IPS-20b (cell line): ENCODE results near the gene DAPP1.

Source experiments
- H3K27ac ChIP-seq: one replicate; pipeline ENCODE4 v1.5.1; 2013; ENCODE audit warnings: low read length
- H3K27me3 ChIP-seq: 2 replicates; pipeline ENCODE4 v1.6.1; 2013; ENCODE audit warnings: mild to moderate bottlenecking, low read length, inconsistent platforms; ENCODE audit not compliant: insufficient read depth
- H3K36me3 ChIP-seq: 2 replicates; pipeline ENCODE4 v1.6.1; 2013; ENCODE audit warnings: low read depth, mild to moderate bottlenecking, inconsistent platforms, low read length, moderate library complexity; ENCODE audit not compliant: insufficient read depth
- H3K4me1 ChIP-seq: 2 replicates; pipeline ENCODE4 v1.6.1; 2013; ENCODE audit warnings: mild to moderate bottlenecking, control low read depth, inconsistent platforms, low read length, moderate library complexity; ENCODE audit not compliant: insufficient read depth
- H3K4me3 ChIP-seq: 2 replicates; pipeline ENCODE4 v1.5.1; 2013; ENCODE audit warnings: mild to moderate bottlenecking, low read length, inconsistent platforms
- H3K9ac ChIP-seq: 2 replicates; pipeline ENCODE4 v1.6.1; 2013; ENCODE audit warnings: low read depth, mild to moderate bottlenecking, inconsistent platforms, low read length, moderate library complexity
- H3K9me3 ChIP-seq: 2 replicates; pipeline ENCODE4 v1.6.1; 2013; ENCODE audit warnings: mild to moderate bottlenecking, low read depth, low read length, inconsistent platforms; ENCODE audit not compliant: insufficient read depth

Gene DAPP1

GRCh38 chr4:99844048-99844447, 27.4 kb downstream of the DAPP1 start:
- no peaks in the 10 kb centered on the region for H3K4me1 ChIP-seq
- no peak overlapping the region for H3K9ac ChIP-seq
- no peaks in the 10 kb centered on the region for H3K36me3 ChIP-seq
- no peak overlapping the region for H3K27ac ChIP-seq
- H3K27me3 ChIP-seq, result no peaks in the 10 kb centered on the region
- no peaks in the 10 kb centered on the region for H3K9me3 ChIP-seq
- H3K4me3 ChIP-seq, result no peak overlapping the region

GRCh38 chr4:99845179-99845578, 28.6 kb downstream of the DAPP1 start:
- H3K4me1 ChIP-seq, result no peaks in the 10 kb centered on the region
- H3K9ac ChIP-seq, result no peak overlapping the region
- no peak overlapping the region for H3K4me3 ChIP-seq
- no peaks in the 10 kb centered on the region for H3K9me3 ChIP-seq
- no peaks in the 10 kb centered on the region for H3K36me3 ChIP-seq
- no peak overlapping the region for H3K27ac ChIP-seq
- no peaks in the 10 kb centered on the region for H3K27me3 ChIP-seq

- H3K4me3 ChIP-seq, result no peak overlapping the region
- H3K9ac ChIP-seq, result no peak overlapping the region
- no peaks in the 10 kb centered on the region for H3K36me3 ChIP-seq
- no peak overlapping the region for H3K27ac ChIP-seq
- no peaks in the 10 kb centered on the region for H3K4me1 ChIP-seq
- H3K9me3 ChIP-seq, result no peaks in the 10 kb centered on the region
- no peaks in the 10 kb centered on the region for H3K27me3 ChIP-seq
Observed at GRCh38 chr4:99845708-99846469, 29.3 kb downstream of the DAPP1 start.

GRCh38 chr4:99846891-99847290, 30.3 kb downstream of the DAPP1 start:
- Histone ChIP-seq H3K4me3 (no peak overlapping the region), H3K9ac (no peak overlapping the region), H3K36me3 (no peaks in the 10 kb centered on the region), H3K9me3 (no peaks in the 10 kb centered on the region), H3K4me1 (no peaks in the 10 kb centered on the region), H3K27ac (no peak overlapping the region), H3K27me3 (no peaks in the 10 kb centered on the region)

GRCh38 chr4:99847362-99847976, 30.8 kb downstream of the DAPP1 start:
- Histone ChIP-seq H3K9ac (no peak overlapping the region), H3K4me3 (no peak overlapping the region), H3K27ac (no peak overlapping the region), H3K4me1 (no peaks in the 10 kb centered on the region), H3K9me3 (no peaks in the 10 kb centered on the region), H3K36me3 (no peaks in the 10 kb centered on the region), H3K27me3 (no peaks in the 10 kb centered on the region)

GRCh38 chr4:99848591-99849001, 32.0 kb downstream of the DAPP1 start:
- no peaks in the 10 kb centered on the region for H3K4me1 ChIP-seq
- H3K9ac ChIP-seq, result no peak overlapping the region
- H3K27ac ChIP-seq, result no peak overlapping the region
- no peaks in the 10 kb centered on the region for H3K27me3 ChIP-seq
- H3K36me3 ChIP-seq, result no peaks in the 10 kb centered on the region
- no peaks in the 10 kb centered on the region for H3K9me3 ChIP-seq
- H3K4me3 ChIP-seq, result no peak overlapping the region

GRCh38 chr4:99852199-99852749, 35.6 kb downstream of the DAPP1 start:
- Histone ChIP-seq H3K27ac (no peak overlapping the region), H3K36me3 (no peaks in the 10 kb centered on the region), H3K4me3 (no peak overlapping the region), H3K4me1 (no peaks in the 10 kb centered on the region), H3K9me3 (no peaks in the 10 kb centered on the region), H3K9ac (no peak overlapping the region), H3K27me3 (no peaks in the 10 kb centered on the region)

- H3K9me3 ChIP-seq, result no peaks in the 10 kb centered on the region
- no peak overlapping the region for H3K4me3 ChIP-seq
- H3K27ac ChIP-seq, result no peak overlapping the region
- H3K27me3 ChIP-seq, result no peaks in the 10 kb centered on the region
- no peaks in the 10 kb centered on the region for H3K4me1 ChIP-seq
- no peaks in the 10 kb centered on the region for H3K36me3 ChIP-seq
- H3K9ac ChIP-seq, result no peak overlapping the region
Observed at GRCh38 chr4:99853190-99853589, 36.6 kb downstream of the DAPP1 start.

GRCh38 chr4:99853999-99854398, 37.4 kb downstream of the DAPP1 start:
- Histone ChIP-seq H3K36me3 (no peaks in the 10 kb centered on the region), H3K4me1 (no peaks in the 10 kb centered on the region), H3K4me3 (no peak overlapping the region), H3K9me3 (no peaks in the 10 kb centered on the region), H3K27ac (no peak overlapping the region), H3K27me3 (no peaks in the 10 kb centered on the region), H3K9ac (no peak overlapping the region)

GRCh38 chr4:99855678-99856077, 39.1 kb downstream of the DAPP1 start:
- Histone ChIP-seq H3K4me1 (no peaks in the 10 kb centered on the region), H3K36me3 (no peaks in the 10 kb centered on the region), H3K9me3 (no peaks in the 10 kb centered on the region), H3K27ac (no peak overlapping the region), H3K9ac (no peak overlapping the region), H3K4me3 (no peak overlapping the region), H3K27me3 (no peaks in the 10 kb centered on the region)

GRCh38 chr4:99856166-99856565, 39.5 kb downstream of the DAPP1 start:
- no peak overlapping the region for H3K9ac ChIP-seq
- H3K27me3 ChIP-seq, result no peaks in the 10 kb centered on the region
- no peak overlapping the region for H3K4me3 ChIP-seq
- no peaks in the 10 kb centered on the region for H3K36me3 ChIP-seq
- no peak overlapping the region for H3K27ac ChIP-seq
- H3K9me3 ChIP-seq, result no peaks in the 10 kb centered on the region
- no peaks in the 10 kb centered on the region; the same call in 1 of the 2 replicates for H3K4me1 ChIP-seq

- Histone ChIP-seq H3K9me3 (no peaks in the 10 kb centered on the region), H3K27ac (no peak overlapping the region), H3K4me3 (no peak overlapping the region)
Observed at GRCh38 chr4:99857307-99857706, 40.7 kb downstream of the DAPP1 start.

More at GRCh38 chr4:99857307-99857706, 40.7 kb downstream of the DAPP1 start:
- no peaks in the 10 kb centered on the region for H3K36me3 ChIP-seq
- no peaks in the 10 kb centered on the region; the same call in 1 of the 2 replicates for H3K4me1 ChIP-seq
- H3K9ac ChIP-seq, result no peak overlapping the region
- H3K27me3 ChIP-seq, result no peaks in the 10 kb centered on the region
